BJ (cell line): ENCODE measurements around the gene SLC25A13. TPM values are rescaled to one million over a fixed set of nuclear protein-coding genes. Genes with fewer than 3 reads are reported as not detected.
"Not testable (repeated sequence)": the region's sequence is repeated elsewhere in the genome, so short reads cannot be mapped to it uniquely, and the experiment has no call there.

Experiments used
- CTCF ChIA-PET: fragments of 350-600 bp; formaldehyde crosslinking; extraction: SDS; loops from one replicate; lab custom pipeline; 2021; ENCODE audit warnings: antibody characterized with exemption, inconsistent platforms; lab: Yijun Ruan, JAX
- POLR2A ChIA-PET: fragments of 300-600 bp; sonication (Branson Sonifier 250); formaldehyde crosslinking; extraction: SDS; loops from one replicate; lab custom pipeline; 2021; ENCODE audit warnings: antibody characterized with exemption; lab: Charles Lee
- DNase-seq: peaks from one replicate; pipeline ENCODE4 v3.0.0-alpha.2; 2011; ENCODE audit warnings: low read depth
- H3K27me3 ChIP-seq: 2 replicates; pipeline ENCODE4 v1.6.0; 2011; ENCODE audit warnings: low read length; ENCODE audit not compliant: control insufficient read depth, insufficient read depth
- H3K36me3 ChIP-seq: 2 replicates; pipeline ENCODE4 v1.5.1; 2011; ENCODE audit warnings: low read length; ENCODE audit not compliant: control insufficient read depth, insufficient read depth
- H3K4me3 ChIP-seq: 2 replicates; pipeline ENCODE4 v1.5.1; 2011; ENCODE audit warnings: low read depth, mild to moderate bottlenecking, control low read depth, low read length
- CTCF ChIP-seq: IDR thresholded peaks from 2 replicates; pipeline ENCODE4 v1.5.1; 2011; ENCODE audit warnings: low read depth, mild to moderate bottlenecking, control low read depth, inconsistent platforms, low read length, moderate library complexity; ENCODE audit not compliant: insufficient read depth
- polyA plus RNA-seq: library from polyadenylated mRNA; depleted of rRNA; stranded (reverse); fragments of >200 nt; gene quantifications from 2 replicates; pipeline ENCODE4 v1.2.3, GENCODE V29; 2011

SLC25A13 gene
- polyA plus RNA-seq, 1 experiment = 6.2 TPM

DNA sequence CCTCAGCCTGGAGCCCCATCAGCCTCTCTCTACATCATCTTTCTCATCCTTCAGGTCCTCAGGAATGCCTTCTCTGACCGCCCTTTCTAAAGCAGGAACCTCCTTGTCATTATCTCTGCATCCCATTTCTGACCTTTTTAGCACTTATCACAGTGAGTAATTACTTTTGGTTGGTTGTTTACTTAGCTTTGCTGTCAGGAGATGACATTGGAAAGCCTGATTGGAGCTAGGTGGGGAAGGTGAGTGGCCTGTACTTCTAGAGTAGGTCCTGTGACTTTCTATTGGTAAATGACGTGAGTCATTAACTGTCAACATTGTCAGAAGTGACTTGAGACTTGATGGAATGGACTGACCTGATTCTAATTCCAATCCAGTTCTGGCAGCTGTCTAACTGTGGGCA, 9.3 kb upstream of the SLC25A13 start:
- CTCF ChIA-PET = no interaction called here
- no peak for DNase-seq
- Histone ChIP-seq H3K4me3 (no peak overlapping the region), H3K27me3 (no peaks in the 10 kb centered on the region; the same call in 1 of the 2 replicates), H3K36me3 (no peaks in the 10 kb centered on the region)
- no peak for TF ChIP-seq CTCF
- POLR2A ChIA-PET = no interaction called here

- Histone ChIP-seq H3K36me3 (no peaks in the 10 kb centered on the region), H3K4me3 (no peak overlapping the region), H3K27me3 (no peaks in the 10 kb centered on the region; the same call in 1 of the 2 replicates)
- ChIA-PET CTCF (no interaction called here), POLR2A (no interaction called here)
- TF ChIP-seq CTCF = no peak
- no peak for DNase-seq
Measured at GRCh38 chr7:96330193-96330592, 8.3 kb upstream of the SLC25A13 start.

DNA sequence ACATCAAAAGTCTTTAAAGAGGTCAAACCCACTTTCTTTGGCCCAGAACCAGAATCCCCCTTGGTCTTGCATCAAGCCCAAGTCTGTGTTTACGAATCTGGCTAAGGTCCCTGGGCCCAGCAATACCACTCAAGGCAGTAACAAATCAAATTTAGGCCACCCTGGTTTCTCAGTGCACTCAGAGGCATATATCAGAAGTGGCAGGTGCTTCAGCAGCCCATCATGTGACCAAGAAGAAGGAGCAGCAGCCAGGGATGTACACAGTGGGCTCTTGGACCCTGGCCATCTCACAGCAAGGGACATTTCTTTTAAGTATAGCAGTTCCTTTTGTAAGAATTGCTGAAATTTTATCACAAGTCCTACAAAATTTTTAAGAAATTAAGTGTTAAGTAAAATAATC, 7.3 kb upstream of the SLC25A13 start:
- no peak for TF ChIP-seq CTCF
- ChIA-PET POLR2A (no interaction called here), CTCF (no interaction called here)
- Histone ChIP-seq H3K4me3 (no peak overlapping the region), H3K27me3 (no peaks in the 10 kb centered on the region; the same call in 1 of the 2 replicates), H3K36me3 (no peaks in the 10 kb centered on the region)
- DNase-seq = no peak

DNA sequence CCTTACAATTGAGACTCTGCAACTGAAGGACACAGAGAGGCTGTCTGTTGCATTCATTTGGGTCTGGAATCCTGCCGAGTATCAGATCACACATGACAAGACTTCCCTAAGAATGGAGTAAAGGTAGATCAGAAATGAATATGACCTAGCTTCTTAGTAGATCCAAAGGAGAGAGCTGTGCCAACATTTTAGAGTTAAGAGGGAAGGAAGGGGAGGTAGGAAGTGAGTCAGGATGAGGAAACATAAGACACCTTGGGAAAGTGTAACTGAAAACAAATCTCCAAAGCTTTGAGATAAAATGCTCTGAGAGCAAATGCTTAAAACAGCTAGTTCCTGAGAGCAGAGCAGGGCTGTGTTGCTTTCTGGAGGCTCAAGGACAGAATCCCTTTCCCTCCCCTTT, 6.1 kb upstream of the SLC25A13 start:
- Histone ChIP-seq H3K36me3 (no peaks in the 10 kb centered on the region), H3K27me3 (no peaks in the 10 kb centered on the region; the same call in 1 of the 2 replicates), H3K4me3 (no peak overlapping the region)
- CTCF ChIA-PET = no interaction called here
- no peak for TF ChIP-seq CTCF
- DNase-seq = no peak
- POLR2A ChIA-PET = no interaction called here

DNA sequence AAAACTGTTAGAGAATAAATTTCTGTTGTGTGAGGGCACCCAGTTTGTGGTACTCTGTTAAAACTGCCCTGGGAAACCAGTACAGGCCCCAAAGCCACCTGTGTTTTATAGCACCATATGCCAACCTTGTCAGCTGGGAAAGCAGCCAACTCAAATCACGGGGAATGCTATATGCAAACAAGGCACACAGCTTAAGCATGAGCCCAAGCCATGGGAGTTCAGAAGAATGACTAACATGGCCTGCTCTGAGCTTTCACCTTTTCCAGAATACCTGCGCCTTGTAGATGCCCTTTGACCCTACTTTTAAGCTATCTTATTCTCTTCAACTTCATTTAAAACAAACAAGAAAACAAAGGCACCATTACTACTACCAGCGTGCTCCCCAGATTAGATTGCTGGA, 5.5 kb upstream of the SLC25A13 start:
- no peak for TF ChIP-seq CTCF
- ChIA-PET POLR2A (no interaction called here), CTCF (no interaction called here)
- H3K27me3 ChIP-seq = no peaks in the 10 kb centered on the region; the same call in 1 of the 2 replicates
- H3K4me3 ChIP-seq = no peak overlapping the region
- H3K36me3 ChIP-seq = no peaks in the 10 kb centered on the region
- no peak for DNase-seq

DNA sequence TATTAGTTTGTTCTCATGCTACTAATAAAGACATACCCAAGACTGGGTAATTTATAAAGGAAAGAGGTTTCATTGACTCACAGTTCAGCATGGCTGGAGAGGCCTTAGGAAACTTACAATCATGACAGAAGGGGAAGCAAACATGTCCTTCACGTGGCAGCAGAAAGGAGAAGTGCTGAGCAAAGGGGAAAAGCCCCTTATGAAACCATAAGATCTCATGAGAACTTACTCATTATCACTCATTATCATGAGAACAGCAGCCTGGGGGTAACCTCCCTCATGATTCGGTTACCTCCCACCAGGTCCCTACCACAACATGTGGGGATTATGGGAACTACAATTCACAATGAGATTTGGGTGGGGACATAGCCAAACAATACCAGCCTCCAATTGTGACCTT, 4.9 kb upstream of the SLC25A13 start:
- H3K36me3 ChIP-seq, DNase-seq, H3K4me3 ChIP-seq, POLR2A ChIA-PET, H3K27me3 ChIP-seq, CTCF ChIA-PET: not testable (repeated sequence)
